Measurements from ENCODE around the gene CPEB4.

CPEB4 gene

GRCh38 chr5:173884402-173885053 is 3.6 kb upstream of the CPEB4 start:
- no peak for DNase-seq (ENCODE audit: low spot score)

- DNase-seq (ENCODE audit: low spot score) = no peak
Measured at GRCh38 chr5:173885054-173885443, 3.1 kb upstream of the CPEB4 start.

- DNase-seq (ENCODE audit: low spot score) = no peak
Measured at GRCh38 chr5:173885475-173886010, 2.6 kb upstream of the CPEB4 start.

- DNase-seq (ENCODE audit: low spot score) = no peak
Measured at GRCh38 chr5:173886150-173886549, 2.0 kb upstream of the CPEB4 start.

- peak; percentile 16 for DNase-seq (ENCODE audit: low spot score)
Measured at GRCh38 chr5:173888473-173889131, 453 bp downstream of the CPEB4 start.

GRCh38 chr5:173890195-173890991 is 2.2 kb downstream of the CPEB4 start:
- no peak for DNase-seq (ENCODE audit: low spot score)

- DNase-seq (ENCODE audit: low spot score) = no peak
Measured at GRCh38 chr5:173891308-173892116, 3.4 kb downstream of the CPEB4 start.

GRCh38 chr5:173893192-173893561 is 5.0 kb downstream of the CPEB4 start:
- no peak for DNase-seq (ENCODE audit: low spot score)

GRCh38 chr5:173895401-173896165 is 7.4 kb downstream of the CPEB4 start:
- DNase-seq (ENCODE audit: low spot score) = no peak

- no peak for DNase-seq (ENCODE audit: low spot score)
Measured at GRCh38 chr5:173896631-173897030, 8.5 kb downstream of the CPEB4 start.

GRCh38 chr5:173901705-173902104 is 13.6 kb downstream of the CPEB4 start:
- no peak for DNase-seq (ENCODE audit: low spot score)

GRCh38 chr5:173902334-173902733 is 14.2 kb downstream of the CPEB4 start:
- DNase-seq (ENCODE audit: low spot score) = no peak

- no peak for DNase-seq (ENCODE audit: low spot score)
Measured at GRCh38 chr5:173902743-173903142, 14.6 kb downstream of the CPEB4 start.

- DNase-seq (ENCODE audit: low spot score) = no peak
Measured at GRCh38 chr5:173903396-173904140, 15.4 kb downstream of the CPEB4 start.

GRCh38 chr5:173904151-173904550 is 16.0 kb downstream of the CPEB4 start:
- DNase-seq (ENCODE audit: low spot score) = no peak

GRCh38 chr5:173907284-173907683 is 19.1 kb downstream of the CPEB4 start:
- no peak for DNase-seq (ENCODE audit: low spot score)

- DNase-seq (ENCODE audit: low spot score) = peak; percentile 61
Measured at GRCh38 chr5:173907686-173908371, 19.7 kb downstream of the CPEB4 start.

GRCh38 chr5:173909199-173909598 is 21.1 kb downstream of the CPEB4 start:
- DNase-seq (ENCODE audit: low spot score) = no peak

GRCh38 chr5:173910215-173910614 is 22.1 kb downstream of the CPEB4 start:
- DNase-seq (ENCODE audit: low spot score) = no peak

GRCh38 chr5:173911623-173912022 is 23.5 kb downstream of the CPEB4 start:
- no peak for DNase-seq (ENCODE audit: low spot score)

Measured in AG08395 (cell line).